Measurements from ENCODE around the gene SEC14L5.
"Not testable (repeated sequence)": the region's sequence is repeated elsewhere in the genome, so short reads cannot be mapped to it uniquely, and the experiment has no call there.

SEC14L5 gene

GRCh38 chr16:4958510-4959438, 644 bp downstream of the SEC14L5 start:
- H3K4me3 Mint-ChIP-seq: peak overlapping the region; percentile 65 to 95
- ATAC-seq (peak; percentile 8), DNase-seq (no peak)
- H3K27me3 Mint-ChIP-seq: peaks cover 76% of the 10 kb centered on the region
- no peak overlapping the region for H3K27ac Mint-ChIP-seq
- H3K4me1 Mint-ChIP-seq: peaks cover 26% of the 10 kb centered on the region
- H3K9me3 Mint-ChIP-seq: no peaks in the 10 kb centered on the region

- no peak for DNase-seq
- Mint-ChIP-seq H3K27ac (no peak overlapping the region), H3K27me3 (peaks cover 65% of the 10 kb centered on the region), H3K4me1 (peaks cover 26% of the 10 kb centered on the region), H3K4me3 (no peak overlapping the region), H3K9me3 (no peaks in the 10 kb centered on the region)
- no peak for ATAC-seq
Measured at GRCh38 chr16:4960579-4960978, 2.4 kb downstream of the SEC14L5 start.

- DNase-seq: no peak
- ATAC-seq: no peak
- H3K4me1 Mint-ChIP-seq: peaks cover 10% of the 10 kb centered on the region
- no peak overlapping the region for H3K27ac Mint-ChIP-seq
- H3K4me3 Mint-ChIP-seq: no peak overlapping the region
- peaks cover 43% of the 10 kb centered on the region for H3K27me3 Mint-ChIP-seq
- H3K9me3 Mint-ChIP-seq: no peaks in the 10 kb centered on the region
Measured at GRCh38 chr16:4962716-4963115, 4.6 kb downstream of the SEC14L5 start.

GRCh38 chr16:4963527-4963926, 5.4 kb downstream of the SEC14L5 start:
- H3K27ac Mint-ChIP-seq, ATAC-seq, DNase-seq, H3K9me3 Mint-ChIP-seq, H3K4me3 Mint-ChIP-seq, H3K4me1 Mint-ChIP-seq: not testable (repeated sequence)
- H3K27me3 Mint-ChIP-seq: peaks cover 37% of the 10 kb centered on the region

- Mint-ChIP-seq H3K27me3 (peaks cover 13% of the 10 kb centered on the region), H3K4me1 (no peaks in the 10 kb centered on the region), H3K4me3 (no peak overlapping the region), H3K9me3 (no peaks in the 10 kb centered on the region), H3K27ac (no peak overlapping the region)
- no peak for DNase-seq
- ATAC-seq: no peak
Measured at GRCh38 chr16:4966736-4967453, 8.8 kb downstream of the SEC14L5 start.

GRCh38 chr16:4968278-4968677, 10.1 kb downstream of the SEC14L5 start:
- H3K9me3 Mint-ChIP-seq, H3K27ac Mint-ChIP-seq, ATAC-seq, H3K4me3 Mint-ChIP-seq, DNase-seq, H3K4me1 Mint-ChIP-seq: not testable (repeated sequence)
- peaks cover 11% of the 10 kb centered on the region for H3K27me3 Mint-ChIP-seq

GRCh38 chr16:4968879-4969483, 10.9 kb downstream of the SEC14L5 start:
- peaks cover 0 to 5% of the 10 kb centered on the region in 2 donors for H3K9me3 Mint-ChIP-seq

GRCh38 chr16:4970010-4970409, 11.9 kb downstream of the SEC14L5 start:
- Mint-ChIP-seq H3K27ac (no peak overlapping the region), H3K4me1 (peaks cover 6% of the 10 kb centered on the region), H3K27me3 (peaks cover 7% of the 10 kb centered on the region), H3K9me3 (peaks cover 0 to 5% of the 10 kb centered on the region in 2 donors), H3K4me3 (no peak overlapping the region)
- no peak for ATAC-seq
- DNase-seq: no peak

More at GRCh38 chr16:4968879-4969483, 10.9 kb downstream of the SEC14L5 start:
- peaks cover 7% of the 10 kb centered on the region for H3K27me3 Mint-ChIP-seq
- H3K4me3 Mint-ChIP-seq: no peak overlapping the region
- H3K27ac Mint-ChIP-seq: no peak overlapping the region
- DNase-seq (no peak), ATAC-seq (no peak)
- peaks cover 6% of the 10 kb centered on the region for H3K4me1 Mint-ChIP-seq

GRCh38 chr16:4972938-4973587, 14.9 kb downstream of the SEC14L5 start:
- Mint-ChIP-seq H3K27me3 (peaks cover 7% of the 10 kb centered on the region), H3K9me3 (peaks cover 0 to 5% of the 10 kb centered on the region in 2 donors), H3K4me1 (peaks cover 6% of the 10 kb centered on the region), H3K4me3 (peak overlapping the region in 1 of 2 donors; percentile 15), H3K27ac (no peak overlapping the region)
- DNase-seq (no peak), ATAC-seq (no peak)

- Mint-ChIP-seq H3K27ac (no peak overlapping the region), H3K27me3 (peaks cover 21% of the 10 kb centered on the region), H3K4me3 (no peak overlapping the region), H3K4me1 (peaks cover 6% of the 10 kb centered on the region), H3K9me3 (peaks cover 0 to 5% of the 10 kb centered on the region in 2 donors)
- DNase-seq: no peak
- no peak for ATAC-seq
Measured at GRCh38 chr16:4976079-4976478, 17.9 kb downstream of the SEC14L5 start.

GRCh38 chr16:4976611-4977145, 18.5 kb downstream of the SEC14L5 start:
- H3K4me1 Mint-ChIP-seq: peaks cover 6% of the 10 kb centered on the region
- peaks cover 0 to 5% of the 10 kb centered on the region in 2 donors for H3K9me3 Mint-ChIP-seq
- H3K4me3 Mint-ChIP-seq: no peak overlapping the region
- no peak overlapping the region for H3K27ac Mint-ChIP-seq
- H3K27me3 Mint-ChIP-seq: peaks cover 27% of the 10 kb centered on the region
- ATAC-seq: no peak
- no peak for DNase-seq

GRCh38 chr16:4979164-4979563, 21.0 kb downstream of the SEC14L5 start:
- H3K27me3 Mint-ChIP-seq: peaks cover 30% of the 10 kb centered on the region
- H3K9me3 Mint-ChIP-seq: no peaks in the 10 kb centered on the region
- ATAC-seq (no peak), DNase-seq (no peak)
- no peak overlapping the region for H3K4me3 Mint-ChIP-seq
- H3K27ac Mint-ChIP-seq: no peak overlapping the region
- H3K4me1 Mint-ChIP-seq: no peaks in the 10 kb centered on the region

GRCh38 chr16:4979736-4980660, 21.9 kb downstream of the SEC14L5 start:
- Mint-ChIP-seq H3K27ac (no peak overlapping the region), H3K4me3 (no peak overlapping the region), H3K9me3 (no peaks in the 10 kb centered on the region), H3K27me3 (peaks cover 33% of the 10 kb centered on the region), H3K4me1 (no peaks in the 10 kb centered on the region)
- no peak for ATAC-seq
- DNase-seq: no peak

- Mint-ChIP-seq H3K9me3 (no peaks in the 10 kb centered on the region), H3K4me1 (no peaks in the 10 kb centered on the region), H3K27me3 (peaks cover 34% of the 10 kb centered on the region), H3K27ac (no peak overlapping the region), H3K4me3 (no peak overlapping the region)
- ATAC-seq (no peak), DNase-seq (no peak)
Measured at GRCh38 chr16:4980691-4981090, 22.6 kb downstream of the SEC14L5 start.

All from stimulated activated naive CD8-positive, alpha-beta T cell treated with anti-CD3 and anti-CD28 coated beads, Interleukin-15, amount 100 ng/mL, for 72 hours (primary cell).